ENCODE data around the gene PTPN14. TPM values are rescaled to one million over a fixed set of nuclear protein-coding genes. Genes with fewer than 3 reads are reported as not detected.

The PTPN14 gene
- total RNA-seq, 4 donors from 2014 or later: 4.5 to 9.7 (median 7.1) TPM

DNA sequence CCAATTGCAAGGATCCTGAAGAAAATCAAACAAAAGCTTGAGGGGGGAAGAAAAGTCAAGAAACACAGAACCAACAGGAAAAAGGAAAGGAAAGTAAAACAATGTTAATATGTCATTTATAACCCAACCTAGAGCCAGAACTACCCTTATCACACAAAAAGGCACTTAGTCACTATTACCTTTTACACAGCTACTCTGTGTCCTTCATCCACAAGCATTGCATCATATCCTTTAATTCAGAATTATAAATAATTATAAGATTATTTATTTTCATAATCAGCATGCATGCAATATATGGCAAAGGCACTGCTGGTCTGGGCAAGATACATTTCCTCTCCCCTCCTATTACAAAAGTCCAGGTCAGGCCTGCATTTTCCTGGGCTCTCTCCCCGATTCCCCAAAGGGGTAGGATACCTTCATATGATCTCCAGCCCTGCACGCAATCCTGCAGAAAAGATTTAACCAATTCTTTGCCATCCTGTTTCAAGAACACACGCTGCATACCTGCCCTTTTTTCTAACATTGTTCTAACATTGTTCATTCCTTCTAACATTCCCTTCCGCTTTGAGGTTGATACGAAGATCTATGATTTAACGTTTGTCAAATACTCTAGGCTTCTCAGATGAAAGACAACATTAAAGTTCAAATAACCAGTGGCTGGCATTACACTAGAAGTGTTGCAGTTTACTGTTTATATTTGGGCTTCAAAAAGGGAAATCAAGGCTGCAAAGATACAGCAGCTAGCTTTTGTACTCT is 4.3 kb downstream of the PTPN14 start:
- Histone ChIP-seq H3K9me3 (no peaks in the 10 kb centered on the region), H3K27ac (no peak overlapping the region), H3K27me3 (peaks cover 11% of the 10 kb centered on the region), H3K36me3 (no peaks in the 10 kb centered on the region), H3K4me1 (peaks cover 0 to 33% (median 10%) of the 10 kb centered on the region in 4 donors), H3K4me3 (no peak overlapping the region)
- TF ChIP-seq EP300 (IDR thresholded peaks at IDR 0.05; ENCODE audit: low read depth) (no peak), POLR2AphosphoS5 (IDR thresholded peaks at IDR 0.05) (no peak), POLR2A (IDR thresholded peaks at IDR 0.05) (no peak)
- TF ChIP-seq, protein P1, sequence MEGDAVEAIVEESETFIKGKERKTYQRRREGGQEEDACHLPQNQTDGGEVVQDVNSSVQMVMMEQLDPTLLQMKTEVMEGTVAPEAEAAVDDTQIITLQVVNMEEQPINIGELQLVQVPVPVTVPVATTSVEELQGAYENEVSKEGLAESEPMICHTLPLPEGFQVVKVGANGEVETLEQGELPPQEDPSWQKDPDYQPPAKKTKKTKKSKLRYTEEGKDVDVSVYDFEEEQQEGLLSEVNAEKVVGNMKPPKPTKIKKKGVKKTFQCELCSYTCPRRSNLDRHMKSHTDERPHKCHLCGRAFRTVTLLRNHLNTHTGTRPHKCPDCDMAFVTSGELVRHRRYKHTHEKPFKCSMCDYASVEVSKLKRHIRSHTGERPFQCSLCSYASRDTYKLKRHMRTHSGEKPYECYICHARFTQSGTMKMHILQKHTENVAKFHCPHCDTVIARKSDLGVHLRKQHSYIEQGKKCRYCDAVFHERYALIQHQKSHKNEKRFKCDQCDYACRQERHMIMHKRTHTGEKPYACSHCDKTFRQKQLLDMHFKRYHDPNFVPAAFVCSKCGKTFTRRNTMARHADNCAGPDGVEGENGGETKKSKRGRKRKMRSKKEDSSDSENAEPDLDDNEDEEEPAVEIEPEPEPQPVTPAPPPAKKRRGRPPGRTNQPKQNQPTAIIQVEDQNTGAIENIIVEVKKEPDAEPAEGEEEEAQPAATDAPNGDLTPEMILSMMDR (IDR thresholded peaks at IDR 0.05): no peak
- intact Hi-C loops (cut with DNase I; ENCODE audit: low total_unique reads) (no loop called here), in situ Hi-C loops (cut with MboI; ENCODE audit: low pct_ligation_motif_present in 1 of 4, low pct_unique_long_range_greater_than_20kb in 1 of 4, low sequenced_read_pairs in 3 of 4) (no loop called here)
- no peak for DNase-seq
- WGBS, 2 donors (ENCODE audit: low coverage in 1 of 2): 77 to 84% methylated on average over 6 of the region's 6 CpGs

- 80 to 91% methylated on average over 1 to 4 of the region's 4 CpGs for WGBS, 2 donors (ENCODE audit: low coverage in 1 of 2)
- Histone ChIP-seq H3K9me3 (no peaks in the 10 kb centered on the region), H3K27me3 (peaks cover 8% of the 10 kb centered on the region), H3K27ac (no peak overlapping the region), H3K4me3 (no peak overlapping the region), H3K4me1 (peaks cover 0 to 36% (median 11%) of the 10 kb centered on the region in 4 donors), H3K36me3 (no peaks in the 10 kb centered on the region)
- in situ Hi-C loops (cut with MboI; ENCODE audit: low pct_ligation_motif_present in 1 of 4, low pct_unique_long_range_greater_than_20kb in 1 of 4, low sequenced_read_pairs in 3 of 4) (no loop called here), intact Hi-C loops (cut with DNase I; ENCODE audit: low total_unique reads) (no loop called here)
- TF ChIP-seq POLR2AphosphoS5 (IDR thresholded peaks at IDR 0.05) (no peak), EP300 (IDR thresholded peaks at IDR 0.05; ENCODE audit: low read depth) (no peak)
- TF ChIP-seq, protein P1 (IDR thresholded peaks at IDR 0.05): no peak
- DNase-seq: no peak
Measured at GRCh38 chr1:214546084-214546483, 5.3 kb downstream of the PTPN14 start.

DNA sequence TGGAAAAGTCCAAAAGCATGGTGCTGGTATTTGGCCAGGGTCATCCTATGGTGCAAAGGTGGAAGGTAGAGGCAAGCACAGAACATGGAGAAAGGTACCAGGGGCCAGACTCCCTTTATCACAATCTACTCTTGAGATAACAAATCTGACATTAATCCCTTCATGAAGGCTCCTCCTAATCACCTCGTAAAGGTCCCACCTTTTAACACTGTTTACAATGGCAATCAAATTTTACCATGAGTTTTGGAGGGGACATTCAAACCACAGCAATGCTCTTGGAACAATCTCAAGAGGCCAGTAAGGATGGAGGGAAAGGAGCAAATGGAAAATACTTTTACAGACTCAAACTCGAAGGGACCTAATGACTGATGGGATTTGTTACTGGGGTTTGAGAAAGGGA is 6.1 kb downstream of the PTPN14 start:
- WGBS, 2 donors (ENCODE audit: low coverage in 1 of 2): 65 to 77% methylated on average over 2 of the region's 2 CpGs
- Histone ChIP-seq H3K4me3 (no peak overlapping the region), H3K36me3 (no peaks in the 10 kb centered on the region), H3K27me3 (peaks cover 3% of the 10 kb centered on the region), H3K9me3 (no peaks in the 10 kb centered on the region), H3K4me1 (peaks cover 0 to 31% (median 10%) of the 10 kb centered on the region in 4 donors), H3K27ac (no peak overlapping the region)
- in situ Hi-C loops (cut with MboI; ENCODE audit: low pct_ligation_motif_present in 1 of 4, low pct_unique_long_range_greater_than_20kb in 1 of 4, low sequenced_read_pairs in 3 of 4) (no loop called here), intact Hi-C loops (cut with DNase I; ENCODE audit: low total_unique reads) (no loop called here)
- TF ChIP-seq POLR2AphosphoS5 (IDR thresholded peaks at IDR 0.05) (no peak), EP300 (IDR thresholded peaks at IDR 0.05; ENCODE audit: low read depth) (no peak), POLR2A (IDR thresholded peaks at IDR 0.05) (no peak)
- TF ChIP-seq, protein P1 (IDR thresholded peaks at IDR 0.05): no peak
- DNase-seq: no peak

DNA sequence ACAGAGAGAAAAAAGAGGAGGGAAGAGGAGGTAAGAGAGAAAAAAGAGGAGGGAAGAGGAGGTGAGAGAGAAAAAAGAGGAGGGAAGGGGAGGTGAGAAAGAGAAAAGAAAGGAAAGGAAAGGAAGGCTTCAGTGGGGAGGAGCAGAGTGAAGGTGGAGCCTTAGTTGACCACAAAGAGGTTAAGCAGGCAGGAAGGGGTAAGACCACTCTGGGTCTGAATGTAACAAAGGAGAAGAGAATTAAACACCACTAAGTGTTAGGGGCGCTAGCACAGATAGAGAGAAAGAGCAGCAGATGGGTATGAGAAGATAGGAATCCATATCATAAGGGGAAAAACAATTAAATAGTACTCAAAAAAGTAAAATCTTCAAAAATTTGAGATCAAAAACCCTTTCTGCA is 6.6 kb downstream of the PTPN14 start:
- Histone ChIP-seq H3K36me3 (no peaks in the 10 kb centered on the region), H3K4me3 (no peak overlapping the region), H3K27ac (no peak overlapping the region), H3K9me3 (no peaks in the 10 kb centered on the region), H3K4me1 (peaks cover 0 to 26% (median 8%) of the 10 kb centered on the region in 4 donors), H3K27me3 (no peaks in the 10 kb centered on the region)
- TF ChIP-seq POLR2A (IDR thresholded peaks at IDR 0.05) (no peak), POLR2AphosphoS5 (IDR thresholded peaks at IDR 0.05) (no peak), EP300 (IDR thresholded peaks at IDR 0.05; ENCODE audit: low read depth) (no peak)
- TF ChIP-seq, protein P1 (IDR thresholded peaks at IDR 0.05): no peak
- in situ Hi-C loops (cut with MboI; ENCODE audit: low pct_ligation_motif_present in 1 of 4, low pct_unique_long_range_greater_than_20kb in 1 of 4, low sequenced_read_pairs in 3 of 4) (no loop called here), intact Hi-C loops (cut with DNase I; ENCODE audit: low total_unique reads) (no loop called here)
- no peak for DNase-seq
- 67 to 86% methylated on average over 1 of the region's 1 CpG for WGBS, 2 donors (ENCODE audit: low coverage in 1 of 2)

Data from transverse colon (tissue), 4 donors.